Dedifferentiated amniotic fluid mesenchymal stem cell (primary cell): ENCODE data around the gene TRAF7.

Source experiments
- DNase-seq: peaks from one replicate; pipeline ENCODE4 v3.0.0-alpha.2; 2016; ENCODE audit errors: extremely low spot score

Gene TRAF7

GRCh38 chr16:2147981-2148671, 7.5 kb upstream of the TRAF7 start, which contains the start of gene RAB26:
TSS of gene RAB26 (plus strand) at chr16:2148625. CDS start at chr16:2148784, 159 bp downstream.
- DNase-seq = no peak

GRCh38 chr16:2148714-2149629, 6.6 kb upstream of the TRAF7 start:
- DNase-seq = no peak

DNA sequence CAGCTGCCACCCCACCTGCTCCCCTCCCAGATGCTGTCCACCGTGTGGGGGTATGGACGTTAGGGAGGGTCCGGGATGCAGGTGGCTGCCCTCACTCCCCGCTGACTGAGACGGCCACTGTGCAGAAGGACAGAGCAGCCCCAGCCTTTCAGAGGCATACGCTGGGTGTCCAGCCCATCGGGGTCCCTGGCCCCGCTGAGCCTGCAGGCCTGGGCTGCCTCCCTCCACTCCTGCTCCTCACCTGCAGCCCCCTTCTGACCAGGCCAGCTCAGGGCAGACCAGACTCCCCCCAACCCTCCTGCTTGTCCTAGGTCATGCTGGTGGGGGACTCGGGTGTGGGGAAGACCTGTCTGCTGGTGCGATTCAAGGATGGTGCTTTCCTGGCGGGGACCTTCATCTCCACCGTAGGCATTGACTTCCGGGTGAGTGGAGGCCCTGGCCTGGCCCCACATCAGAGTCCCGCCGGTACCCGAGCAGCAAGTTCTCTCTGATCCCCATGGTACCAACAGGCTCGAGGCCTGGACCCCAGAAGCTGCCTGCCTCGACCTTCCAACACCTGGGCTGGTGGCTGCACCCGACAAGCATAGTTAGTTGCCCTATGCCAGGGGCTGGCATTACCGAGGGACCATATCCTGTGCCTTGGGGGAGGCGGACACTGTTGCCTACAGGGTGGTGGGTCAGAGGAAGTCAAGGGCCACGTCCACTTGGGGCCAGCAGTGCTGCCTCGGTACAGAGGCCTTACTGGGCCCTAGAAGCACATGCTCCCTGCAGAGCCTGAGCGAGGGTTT, 5.8 kb upstream of the TRAF7 start:
- DNase-seq = no peak

- no peak for DNase-seq
These were observed 5.0 kb upstream of the TRAF7 start for GRCh38 chr16:2150418-2151187.

GRCh38 chr16:2151188-2152091, 4.1 kb upstream of the TRAF7 start:
- no peak for DNase-seq

DNA sequence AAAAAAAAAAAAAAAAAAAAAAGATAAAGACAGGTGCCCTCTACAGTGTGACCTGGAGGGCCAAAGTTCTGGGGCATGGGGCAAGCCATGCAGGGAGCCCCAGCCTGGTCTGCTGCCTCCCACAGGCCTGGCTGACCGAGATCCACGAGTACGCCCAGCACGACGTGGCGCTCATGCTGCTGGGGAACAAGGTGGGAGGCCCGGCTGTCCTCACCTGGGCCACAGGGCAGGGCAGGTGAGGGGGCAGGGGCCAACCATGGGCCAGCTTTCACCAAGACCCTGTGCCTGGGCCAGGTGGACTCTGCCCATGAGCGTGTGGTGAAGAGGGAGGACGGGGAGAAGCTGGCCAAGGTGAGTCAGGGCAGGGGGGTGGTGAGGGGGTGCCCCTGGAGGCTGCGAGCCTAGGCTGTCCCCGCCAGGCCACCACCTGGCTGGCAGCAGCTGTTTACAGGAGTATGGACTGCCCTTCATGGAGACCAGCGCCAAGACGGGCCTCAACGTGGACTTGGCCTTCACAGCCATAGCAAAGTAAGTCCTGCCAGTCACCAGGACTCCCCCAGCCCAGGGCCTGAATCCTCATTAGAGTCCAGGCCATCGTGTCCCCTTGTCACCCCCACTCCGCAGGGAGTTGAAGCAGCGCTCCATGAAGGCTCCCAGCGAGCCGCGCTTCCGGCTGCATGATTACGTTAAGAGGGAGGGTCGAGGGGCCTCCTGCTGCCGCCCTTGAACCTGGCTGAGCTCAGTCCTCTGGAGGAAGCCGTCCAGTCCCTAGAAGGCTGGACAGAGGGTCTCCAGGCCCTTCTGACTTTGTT, 2.7 kb upstream of the TRAF7 start:
- DNase-seq = no peak

GRCh38 chr16:2154533-2155090, 970 bp upstream of the TRAF7 start:
- DNase-seq = no peak

GRCh38 chr16:2155977-2156848, 631 bp downstream of the TRAF7 start:
- no peak for DNase-seq

- DNase-seq = no peak
These were observed 1.3 kb downstream of the TRAF7 start for GRCh38 chr16:2156849-2157224.

DNA sequence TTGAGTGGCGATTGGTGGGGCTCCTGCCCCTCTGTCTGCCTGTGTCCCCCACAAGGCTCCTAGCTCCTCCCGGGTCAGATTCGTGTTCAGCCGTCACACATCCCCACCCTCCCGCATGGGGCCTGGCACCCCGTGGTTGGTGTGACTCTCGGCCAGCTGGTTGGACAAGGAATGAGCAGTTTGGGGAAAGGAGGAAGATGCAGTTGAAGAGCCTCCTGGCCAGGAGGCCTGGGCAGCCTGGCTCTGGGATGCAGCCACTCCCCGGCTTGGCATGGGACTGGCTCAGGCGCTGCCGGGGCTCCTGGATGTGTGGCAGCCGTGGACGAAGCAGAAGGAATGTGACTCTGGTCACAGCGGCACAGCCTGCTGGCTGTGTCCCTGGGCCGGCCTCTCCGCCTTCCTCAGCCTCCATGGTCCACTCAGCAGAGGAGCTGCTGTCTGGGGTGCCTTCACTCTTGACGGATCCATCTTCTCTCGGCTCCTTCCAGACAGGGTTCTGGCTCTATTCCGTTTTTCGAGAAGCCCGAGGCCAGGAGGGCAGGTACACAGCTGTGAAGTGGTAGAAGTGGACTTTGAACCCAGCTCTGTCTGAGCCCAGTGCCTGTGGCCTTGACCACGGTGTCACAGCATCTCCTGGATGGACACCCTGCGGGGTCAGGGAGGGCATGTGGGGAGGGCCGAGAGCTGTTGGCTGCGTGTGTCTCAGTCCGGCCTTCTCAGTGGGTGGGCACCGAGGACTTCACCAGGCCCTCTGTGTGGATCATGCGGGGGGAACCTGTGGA, 2.1 kb downstream of the TRAF7 start:
- no peak for DNase-seq

DNA sequence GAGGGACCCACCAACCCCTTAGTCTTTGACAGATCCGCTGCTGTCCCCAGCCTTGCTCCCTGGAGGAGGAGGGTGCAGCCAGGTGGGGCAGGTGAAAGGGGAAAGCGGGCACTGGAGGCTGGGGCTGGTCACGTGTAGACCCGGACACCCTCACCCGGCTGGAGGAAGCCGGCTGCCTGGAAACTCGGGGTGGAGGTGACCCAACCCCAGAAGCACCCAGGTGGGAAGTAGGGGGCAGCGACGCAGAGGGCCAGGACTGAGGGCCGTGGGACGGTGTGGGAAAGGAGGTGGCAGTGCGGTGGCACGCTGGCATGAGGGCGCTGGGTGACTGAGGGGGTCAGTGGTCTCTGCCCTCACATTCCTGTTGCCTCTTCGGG, 2.7 kb downstream of the TRAF7 start:
- no peak for DNase-seq

DNA sequence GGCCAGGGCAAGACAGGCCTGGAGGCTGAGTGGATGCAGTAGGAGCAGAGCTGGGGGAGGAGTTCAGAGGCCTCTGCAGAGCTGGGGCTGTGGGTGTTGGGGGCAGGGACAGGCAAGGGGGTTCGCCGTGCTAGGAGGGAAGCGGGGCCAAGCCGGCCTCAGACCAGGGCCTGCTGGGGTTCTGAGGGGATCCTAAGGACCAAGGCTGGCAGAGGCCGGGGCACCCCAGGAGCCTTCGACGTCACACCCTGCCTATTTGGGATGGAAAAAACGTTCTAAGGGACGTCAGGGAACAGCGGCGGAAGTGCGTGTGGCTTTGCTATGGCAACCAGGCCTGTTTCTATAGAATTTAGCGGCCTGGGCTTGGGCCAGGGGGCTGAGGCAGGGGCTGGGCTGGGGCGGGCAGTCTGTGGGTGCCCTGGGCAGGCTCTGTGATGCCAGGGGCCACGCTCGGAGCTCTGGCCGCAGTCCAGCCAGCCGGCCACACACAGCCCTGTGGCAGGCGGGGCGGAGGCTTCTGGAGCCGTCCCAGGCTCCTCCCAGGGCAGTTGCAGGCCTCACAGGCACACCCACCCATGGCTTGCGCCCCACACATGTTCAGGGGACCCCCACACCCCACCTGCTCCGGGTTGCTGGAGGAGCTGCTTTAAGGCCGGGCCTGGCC, 3.7 kb downstream of the TRAF7 start:
- no peak for DNase-seq

- no peak for DNase-seq
These were observed 5.5 kb downstream of the TRAF7 start for GRCh38 chr16:2160915-2161551.

DNA sequence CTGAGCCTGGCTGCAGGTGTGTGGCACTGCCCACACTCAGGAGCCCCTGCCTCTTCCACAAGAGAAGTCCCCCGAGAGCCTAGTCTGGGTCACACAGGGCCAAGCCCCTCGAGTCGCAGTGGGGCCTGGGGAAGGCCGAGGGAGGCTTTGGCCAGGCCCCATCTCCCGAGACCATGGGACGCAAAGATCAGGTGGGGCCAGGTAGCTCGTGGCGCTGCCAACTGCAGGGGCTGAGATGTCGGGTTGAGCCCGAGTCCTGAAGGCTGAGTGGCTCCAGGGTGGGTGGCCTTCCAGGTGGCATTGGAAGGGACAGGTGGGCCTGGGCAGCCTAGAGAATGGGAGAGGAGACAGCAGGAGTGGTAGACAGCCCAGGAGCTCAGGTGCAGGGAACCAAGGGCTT, 6.3 kb downstream of the TRAF7 start:
- no peak for DNase-seq

DNA sequence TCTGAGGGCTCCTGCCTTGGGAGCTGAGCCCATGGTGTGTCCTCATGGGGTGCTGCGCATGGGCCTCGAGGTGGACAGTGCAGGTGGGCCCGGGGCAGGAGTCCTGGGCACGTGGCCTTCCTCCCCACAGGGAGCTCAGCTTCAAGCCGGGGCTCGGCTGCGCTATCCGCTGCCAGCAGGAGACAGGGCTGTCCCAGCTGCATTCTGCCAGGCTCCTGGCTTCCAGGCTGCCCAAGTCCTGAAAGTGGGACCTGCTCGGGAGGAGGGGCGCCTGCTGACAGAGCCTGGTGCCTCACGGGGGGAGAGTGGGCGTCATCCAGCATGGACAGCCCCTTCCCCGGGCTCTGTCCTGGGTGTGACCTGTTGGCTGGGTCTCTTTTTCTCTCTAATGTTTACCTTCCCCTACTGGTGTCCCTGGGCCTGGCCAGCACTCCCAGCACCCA, 7.1 kb downstream of the TRAF7 start:
- no peak for DNase-seq

DNA sequence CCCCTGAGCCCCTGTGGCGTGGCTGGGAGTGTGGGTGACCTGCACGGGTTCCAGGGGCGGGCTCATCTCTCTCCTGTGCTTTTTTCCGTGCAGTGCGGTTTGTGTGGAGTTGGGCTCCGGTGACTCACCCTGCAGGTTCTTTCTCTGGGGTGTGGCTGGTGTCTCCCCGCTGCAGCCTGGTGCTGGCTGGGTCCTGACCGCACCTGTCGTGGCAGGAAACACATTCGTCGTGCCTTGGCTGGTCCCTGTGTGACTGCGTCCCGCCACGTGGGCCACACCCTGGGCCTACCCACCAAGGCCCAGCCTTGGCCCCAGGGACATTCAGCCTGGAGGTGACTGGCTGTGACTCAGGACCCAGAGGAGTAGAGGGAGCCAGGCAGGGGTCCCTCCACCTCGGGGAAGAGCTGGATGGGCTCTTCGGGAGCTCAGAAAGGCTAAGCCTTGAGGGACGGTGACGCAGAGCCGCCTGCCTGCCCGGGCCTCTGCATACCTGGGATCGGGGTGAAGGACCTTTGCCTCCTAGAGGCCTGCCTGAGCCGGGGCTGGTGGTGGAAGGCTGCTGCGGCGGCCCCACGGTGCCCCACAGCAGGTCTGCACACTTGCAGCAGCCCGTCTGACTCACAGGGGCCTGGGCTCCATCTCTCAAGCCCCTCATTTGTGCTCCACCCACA, 7.8 kb downstream of the TRAF7 start:
- DNase-seq = no peak
